H1 (cell line): ENCODE measurements around the gene CCDC191. TPM values are rescaled to one million over a fixed set of nuclear protein-coding genes. Genes with fewer than 3 reads are reported as not detected.

ENCODE experiments used
- CTCF ChIP-seq, 3 experiments: IDR thresholded peaks; 1 replicate in 2 of 3; 2 replicates in 1 of 3; pipeline versions ENCODE4 v1.5.1 to v1.6.1; 2011; ENCODE audit warnings: low read length in 3 of 3, mild to moderate bottlenecking in 3 of 3, inconsistent platforms in 2 of 3, low read depth in 1 of 3, moderate library complexity in 1 of 3; ENCODE audit not compliant: insufficient read depth in 1 of 3; ENCODE audit errors: control extremely low read depth in 1 of 3
- RXRA ChIP-seq: IDR thresholded peaks from 2 replicates; pipeline ENCODE4 v1.6.1; 2011; ENCODE audit warnings: low read depth, mild to moderate bottlenecking, low read length, moderate library complexity; ENCODE audit not compliant: insufficient read depth
- SP4 ChIP-seq: IDR thresholded peaks from 2 replicates; pipeline ENCODE4 v1.6.1; 2012; ENCODE audit warnings: low read length, inconsistent platforms
- polyA plus RNA-seq, 7 experiments: library from polyadenylated mRNA; depleted of rRNA in 3 of 7; stranded (reverse) in 5 of 7; unstranded in 2 of 7; fragments of >200 nt in 5 of 7; fragments of 200-250 nt in 2 of 7; gene quantifications; 1 replicate in 5 of 7; 2 replicates in 1 of 7; 4 replicates in 1 of 7; pipeline versions ENCODE4 v1.2.1 to v1.2.3, GENCODE V29; 2011 to 2013; ENCODE audit warnings: missing spikeins in 2 of 7, mixed read lengths in 2 of 7
- total RNA-seq: library from RNA; stranded (reverse); fragmentation: NEBNext Ultra II Directional; extraction: Animal tissue kit (Norgen Biotek cat#: 25700); gene quantifications from 2 replicates; pipeline ENCODE4 v1.2.1, GENCODE V29; 2021

The CCDC191 gene
- total and polyA plus RNA-seq, 2 of the 8 experiments (the other 6 are each of a cell fraction or from before 2014, with no cell fraction given), result 0.65 to 1.3 TPM

- TF ChIP-seq CTCF (IDR thresholded peaks at IDR 0.05; ENCODE audit: control extremely low read depth in 1 of 3, insufficient read depth in 1 of 3, low read depth in 1 of 3, low read length in 3 of 3) (no peak), SP4 (no peak), RXRA (no peak)
Measured at GRCh38 chr3:114067804-114068203, 11.5 kb upstream of the CCDC191 start (continued).
